ENCODE measurements around the gene CST11.

DNA sequence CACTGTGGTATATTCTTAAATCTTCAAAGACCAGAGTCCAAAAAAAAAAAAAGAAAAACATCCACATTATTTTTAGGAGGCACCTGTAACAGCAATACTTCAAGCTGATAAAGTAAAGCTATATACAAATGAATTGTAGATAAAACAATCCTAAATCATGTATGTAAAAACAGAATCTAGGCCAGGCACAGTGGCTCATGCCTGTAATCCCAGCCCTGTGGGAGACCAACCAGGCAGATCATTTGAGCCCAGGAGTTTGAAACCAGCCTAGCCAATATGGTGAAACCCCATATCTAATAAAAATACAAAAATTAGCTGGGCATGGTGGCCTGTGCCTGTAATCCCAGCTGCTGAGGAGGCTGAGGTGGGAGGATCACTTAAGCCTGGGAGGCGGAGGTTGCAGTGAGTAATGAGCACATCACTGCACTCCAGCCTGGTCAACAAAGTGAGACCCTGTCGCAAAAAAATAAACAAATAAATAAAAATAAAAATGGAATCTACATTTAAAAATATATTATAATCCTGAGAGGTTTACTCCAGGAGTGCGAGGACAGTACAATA is 38.7 kb downstream of the CST11 start:
- TF ChIP-seq, protein P1, sequence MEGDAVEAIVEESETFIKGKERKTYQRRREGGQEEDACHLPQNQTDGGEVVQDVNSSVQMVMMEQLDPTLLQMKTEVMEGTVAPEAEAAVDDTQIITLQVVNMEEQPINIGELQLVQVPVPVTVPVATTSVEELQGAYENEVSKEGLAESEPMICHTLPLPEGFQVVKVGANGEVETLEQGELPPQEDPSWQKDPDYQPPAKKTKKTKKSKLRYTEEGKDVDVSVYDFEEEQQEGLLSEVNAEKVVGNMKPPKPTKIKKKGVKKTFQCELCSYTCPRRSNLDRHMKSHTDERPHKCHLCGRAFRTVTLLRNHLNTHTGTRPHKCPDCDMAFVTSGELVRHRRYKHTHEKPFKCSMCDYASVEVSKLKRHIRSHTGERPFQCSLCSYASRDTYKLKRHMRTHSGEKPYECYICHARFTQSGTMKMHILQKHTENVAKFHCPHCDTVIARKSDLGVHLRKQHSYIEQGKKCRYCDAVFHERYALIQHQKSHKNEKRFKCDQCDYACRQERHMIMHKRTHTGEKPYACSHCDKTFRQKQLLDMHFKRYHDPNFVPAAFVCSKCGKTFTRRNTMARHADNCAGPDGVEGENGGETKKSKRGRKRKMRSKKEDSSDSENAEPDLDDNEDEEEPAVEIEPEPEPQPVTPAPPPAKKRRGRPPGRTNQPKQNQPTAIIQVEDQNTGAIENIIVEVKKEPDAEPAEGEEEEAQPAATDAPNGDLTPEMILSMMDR (IDR thresholded peaks at IDR 0.05 in 4 of 5, conservative IDR thresholded peaks at IDR 0.05 in 1 of 5): no peak
- no peak for TF ChIP-seq POLR2A (IDR thresholded peaks at IDR 0.05)
